ENCODE data around the gene FRMD8. TPM values are rescaled to one million over a fixed set of nuclear protein-coding genes. Genes with fewer than 3 reads are reported as not detected.

Gene FRMD8
- total and polyA plus RNA-seq, 2 experiments from 2014 or later = 7.0 to 35.4 TPM

- Mint-ChIP-seq H3K9me3 (no peaks in the 10 kb centered on the region), H3K4me1 (peaks cover 7% of the 10 kb centered on the region), H3K4me3 (no peak overlapping the region), H3K27ac (no peak overlapping the region), H3K27me3 (ENCODE audit: insufficient read depth, low read depth, poor library complexity) (peaks cover 6% of the 10 kb centered on the region), H3K36me3 (ENCODE audit: low read depth) (peaks cover 4% of the 10 kb centered on the region; the same call in 2 of the 3 replicates)
- Histone ChIP-seq H3K9me2 (ENCODE audit: insufficient read depth) (no peaks in the 10 kb centered on the region), H3K4me1 (ENCODE audit: insufficient read depth) (no peaks in the 10 kb centered on the region), H3K36me3 (ENCODE audit: insufficient read depth) (no peaks in the 10 kb centered on the region), H3K27me3 (ENCODE audit: insufficient read depth) (no peaks in the 10 kb centered on the region), H3K4me3 (no peak overlapping the region), H3K4me2 (no peak overlapping the region), H3K27ac (ENCODE audit: low read depth) (no peak overlapping the region), H3F3A (replicated peaks; ENCODE audit: low read depth) (no peaks in the 10 kb centered on the region), H3K79me2 (replicated peaks; ENCODE audit: insufficient read depth) (no peaks in the 10 kb centered on the region), H4K20me1 (replicated peaks; ENCODE audit: insufficient read depth) (no peaks in the 10 kb centered on the region), H2AFZ (no peak overlapping the region)
- TF ChIP-seq JUNB (IDR thresholded peaks at IDR 0.05; ENCODE audit: unreplicated experiment) (no peak), CREB1 (CRISPR knock-in tag; IDR thresholded peaks at IDR 0.05; ENCODE audit: low read depth) (no peak), ZNF462 (CRISPR knock-in tag; IDR thresholded peaks at IDR 0.05) (no peak), ZNF331 (CRISPR knock-in tag; IDR thresholded peaks at IDR 0.05; ENCODE audit: low read depth) (no peak), ZNF114 (CRISPR knock-in tag; IDR thresholded peaks at IDR 0.05) (no peak), CTCF (conservative IDR thresholded peaks at IDR 0.05; ENCODE audit: low read depth in 2 of 2) (no peak), NANOG (IDR thresholded peaks at IDR 0.05; ENCODE audit: borderline replicate concordance) (no peak), EZH2phosphoT487 (IDR thresholded peaks at IDR 0.05; ENCODE audit: unreplicated experiment) (no peak), EZH2 (IDR thresholded peaks at IDR 0.05; ENCODE audit: low read depth, unreplicated experiment) (no peak), REST (IDR thresholded peaks at IDR 0.05; ENCODE audit: unreplicated experiment) (no peak), POLR2AphosphoS5 (IDR thresholded peaks at IDR 0.05; ENCODE audit: low read depth) (no peak), STAT1 (IDR thresholded peaks at IDR 0.05; ENCODE audit: unreplicated experiment) (no peak), ETS1 (IDR thresholded peaks at IDR 0.05) (no peak)
- peak; percentile 19; the same call in 2 of the 3 replicates for ATAC-seq
- DNase-seq (ENCODE audit: low spot score) = no peak
Measured at GRCh38 chr11:65410936-65411680, 24.7 kb downstream of the FRMD8 start.
